Measurements from ENCODE around the gene ATXN7L1. TPM values are rescaled to one million over a fixed set of nuclear protein-coding genes. Genes with fewer than 3 reads are reported as not detected.

The ATXN7L1 gene
- total and polyA plus RNA-seq, 2 of the 4 experiments (the other 2 are of a cell fraction), result 3.5 to 4.3 TPM

DNA sequence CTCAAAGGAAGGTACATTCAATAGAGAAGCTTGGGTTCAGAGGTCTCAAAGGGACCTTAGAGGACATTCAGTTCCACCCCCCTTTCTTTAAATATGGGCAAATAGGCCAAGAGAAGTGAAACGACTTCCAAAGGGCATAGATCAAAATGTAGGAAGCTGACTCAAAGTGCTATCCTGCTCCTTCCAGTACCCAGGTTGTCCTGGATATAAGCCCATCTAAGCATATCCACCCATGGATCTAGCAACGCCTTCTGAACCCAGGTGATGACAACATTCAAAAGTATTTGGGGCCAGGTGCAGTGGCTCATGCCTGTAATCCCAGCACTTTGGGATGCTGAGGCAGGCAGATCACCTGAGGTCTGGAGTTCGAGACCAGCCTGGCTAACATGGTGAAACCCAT, 5.3 kb downstream of the ATXN7L1 start:
- Histone ChIP-seq H3K4ac (ENCODE audit: low read depth, low read length) (no peak overlapping the region), H3K9me1 (ENCODE audit: insufficient read depth, low read length) (peaks cover 14% of the 10 kb centered on the region), H3K4me3 (ENCODE audit: insufficient read depth, low read depth, low read length) (no peak overlapping the region), H2AK5ac (ENCODE audit: low read depth, low read length) (no peak overlapping the region), H4K5ac (ENCODE audit: low read depth, low read length) (no peak overlapping the region), H3K4me1 (ENCODE audit: control insufficient read depth, insufficient read depth, low read length) (peaks cover 3% of the 10 kb centered on the region; the same call in 1 of the 2 replicates), H3K4me2 (ENCODE audit: low read depth, low read length) (no peak overlapping the region), H3K27me3 (ENCODE audit: control insufficient read depth, insufficient read depth, low read length) (no peaks in the 10 kb centered on the region), H3K9me3 (ENCODE audit: control insufficient read depth, insufficient read depth, low read length) (no peaks in the 10 kb centered on the region), H4K8ac (ENCODE audit: low read depth in 2 of 2, low read length in 2 of 2) (no peak overlapping the region), H2AK9ac (replicated peaks; ENCODE audit: low read depth, low read length, poor library complexity) (no peak overlapping the region), H2BK5ac (ENCODE audit: low read depth, low read length, poor library complexity, severe bottlenecking) (no peak overlapping the region), H2BK15ac (ENCODE audit: low read depth, low read length) (no peak overlapping the region), H2BK120ac (ENCODE audit: low read depth, low read length) (no peak overlapping the region), H3K23ac (ENCODE audit: low read depth, low read length) (no peak overlapping the region), H3K36me3 (ENCODE audit: control insufficient read depth, insufficient read depth, low read length) (peaks cover 11% of the 10 kb centered on the region), H4K20me1 (ENCODE audit: insufficient read depth, low read length) (no peaks in the 10 kb centered on the region), H3K56ac (ENCODE audit: extremely low read depth, insufficient read depth, low read length) (no peak overlapping the region), H2BK20ac (ENCODE audit: low read depth, low read length) (no peak overlapping the region), H3K27ac (ENCODE audit: insufficient read depth, low read length) (no peak overlapping the region), H2AFZ (replicated peaks; ENCODE audit: low read length, poor library complexity) (no peak overlapping the region), H3K14ac (replicated peaks; ENCODE audit: low read depth, low read length) (no peak overlapping the region), H4K91ac (ENCODE audit: insufficient read depth, low read depth, low read length) (no peak overlapping the region), H3K18ac (ENCODE audit: low read depth, low read length) (no peak overlapping the region), H3K9ac (ENCODE audit: low read depth, low read length) (no peak overlapping the region), H3K79me1 (ENCODE audit: low read depth in 1 of 2, low read length in 2 of 2) (peaks cover 16 to 46% of the 10 kb centered on the region in 2 experiments)
- no peak for TF ChIP-seq USF2 (IDR thresholded peaks at IDR 0.05; ENCODE audit: low read depth, low read length)
- TF ChIP-seq FOS (IDR thresholded peaks at IDR 0.05; ENCODE audit: low read depth, low read length), result no peak
- no peak for TF ChIP-seq MAZ (IDR thresholded peaks at IDR 0.05; ENCODE audit: borderline replicate concordance, low read depth, low read length)
- TF ChIP-seq POLR2A (IDR thresholded peaks at IDR 0.05; ENCODE audit: low read depth, low read length), result no peak
- ATAC-seq (ENCODE audit: low read depth), result no peak
- POLR2A ChIA-PET (ENCODE audit: unreplicated experiment), result no interaction called here
- dilution Hi-C loops (cut with HindIII; ENCODE audit: low sequenced_read_pairs, unreplicated experiment), result no loop called here
- DNase-seq, result no peak
- intact Hi-C loops (cut with micrococcal nuclease), result loop anchor here (10.0 kb wide), 1 partner anchor 284 kb away; no protein-coding TSS in a partner anchor
- BruUV-seq (replicated peaks), result no TSS peak
- WGBS, 2 experiments (ENCODE audit: extremely low coverage in 2 of 2, insufficient read length in 1 of 2), result no CpG with 5 or more reads among the region's 3 CpGs
- in situ Hi-C loops (cut with MboI; ENCODE audit: low sequenced_read_pairs), result loop anchor here (10.0 kb wide), 1 partner anchor 106 kb away; no protein-coding TSS in a partner anchor
- CTCF ChIA-PET, result no interaction called here

Data from IMR-90 (cell line).